WTC11 (cell line): ENCODE data around the gene SLITRK4. TPM values are rescaled to one million over a fixed set of nuclear protein-coding genes. Genes with fewer than 3 reads are reported as not detected.

Source experiments
- ATAC-seq: fragments of 200-7000 bp; cut with Tn5 transposase; 2 replicates; pipeline ENCODE4 v1.10.0; 2021; ENCODE audit warnings: mild to moderate bottlenecking, moderate library complexity
- CTCF ChIA-PET: fragments of 300-600 bp; sonication (Branson Sonifier 250); formaldehyde crosslinking; loops from one replicate; lab custom pipeline; 2021; ENCODE audit warnings: antibody characterized with exemption; lab: Charles Lee
- POLR2A ChIA-PET: fragments of 350-600 bp; sonication (Branson Sonifier 250); formaldehyde crosslinking; loops from one replicate; lab custom pipeline; 2021; ENCODE audit warnings: antibody characterized with exemption; lab: Charles Lee
- DNase-seq: peaks from one replicate; pipeline ENCODE4 v3.0.0; 2021; ENCODE audit warnings: low spot score
- H3K27ac Mint-ChIP-seq: 2 replicates; pipeline ENCODE4 v1.8.0; 2021; ENCODE audit warnings: mixed read lengths
- H3K27me3 Mint-ChIP-seq: 2 replicates; pipeline ENCODE4 v1.8.0; 2021; ENCODE audit warnings: low read depth, mild to moderate bottlenecking, moderate library complexity, mixed read lengths
- H3K36me3 Mint-ChIP-seq: 2 replicates; pipeline ENCODE4 v1.8.0; 2021; ENCODE audit warnings: mixed read lengths
- H3K4me1 Mint-ChIP-seq: 2 replicates; pipeline ENCODE4 v1.8.0; 2022; ENCODE audit warnings: mixed read lengths
- H3K4me3 Mint-ChIP-seq: 2 replicates; pipeline ENCODE4 v1.8.0; 2021; ENCODE audit warnings: mild to moderate bottlenecking, moderate library complexity, mixed read lengths
- H3K9me3 Mint-ChIP-seq: 2 replicates; pipeline ENCODE4 v1.8.0; 2021; ENCODE audit warnings: mixed read lengths
- CBFB ChIP-seq: sonication (generic); formaldehyde crosslinking; IDR thresholded peaks from 2 replicates; pipeline ENCODE4 v1.8.1; 2022; ENCODE audit warnings: mild to moderate bottlenecking, low read depth, missing genetic modification reagents
- ELF4 ChIP-seq: sonication (generic); formaldehyde crosslinking; IDR thresholded peaks from 2 replicates; pipeline ENCODE4 v1.8.1; 2022; ENCODE audit warnings: low read depth, mild to moderate bottlenecking, moderate library complexity, missing genetic modification reagents
- EMX1 ChIP-seq: fragments of 250-450 bp; sonication (Bioruptor Pico); IDR thresholded peaks from 2 replicates; pipeline ENCODE4 v1.8.0; 2021; ENCODE audit warnings: mild to moderate bottlenecking
- FOXK1 ChIP-seq: sonication (generic); formaldehyde crosslinking; IDR thresholded peaks from 2 replicates; pipeline ENCODE4 v1.8.0; 2022; ENCODE audit warnings: mild to moderate bottlenecking, moderate library complexity, missing genetic modification reagents
- FOXP1 ChIP-seq: sonication (generic); formaldehyde crosslinking; IDR thresholded peaks from 2 replicates; pipeline ENCODE4 v1.8.0; 2022; ENCODE audit warnings: missing genetic modification reagents, mild to moderate bottlenecking, moderate library complexity, borderline replicate concordance
- GRHL2 ChIP-seq: fragments of 250-450 bp; sonication (Bioruptor Pico); IDR thresholded peaks from 2 replicates; pipeline ENCODE4 v1.8.0; 2022; ENCODE audit warnings: mild to moderate bottlenecking, moderate library complexity; ENCODE audit not compliant: insufficient replicate concordance, severe bottlenecking
- IRF2 ChIP-seq: sonication (generic); formaldehyde crosslinking; IDR thresholded peaks from 2 replicates; pipeline ENCODE4 v1.8.0; 2022; ENCODE audit warnings: low read depth, missing genetic modification reagents, borderline replicate concordance
- KAT7 ChIP-seq: sonication (generic); formaldehyde crosslinking; IDR thresholded peaks from 2 replicates; pipeline ENCODE4 v1.8.1; 2023; ENCODE audit warnings: missing genetic modification reagents, mild to moderate bottlenecking, borderline replicate concordance
- MXD4 ChIP-seq: fragments of 250-450 bp; sonication (Bioruptor Pico); IDR thresholded peaks from 2 replicates; pipeline ENCODE4 v1.8.0; 2021; ENCODE audit warnings: mild to moderate bottlenecking, moderate library complexity, borderline replicate concordance
- NFATC4 ChIP-seq: fragments of 250-450 bp; sonication (Bioruptor Pico); IDR thresholded peaks from 2 replicates; pipeline ENCODE4 v1.9.0; 2021; ENCODE audit warnings: mild to moderate bottlenecking
- NFYB ChIP-seq: sonication (generic); formaldehyde crosslinking; conservative IDR thresholded peaks from 2 replicates; pipeline ENCODE4 v1.8.0; 2022; ENCODE audit warnings: low read depth, missing genetic modification reagents
- NR1H2 ChIP-seq: sonication (generic); formaldehyde crosslinking; IDR thresholded peaks from 2 replicates; pipeline ENCODE4 v1.9.0; 2021; ENCODE audit warnings: mild to moderate bottlenecking, moderate library complexity, missing genetic modification reagents
- PRRX2 ChIP-seq: fragments of 250-450 bp; sonication (Bioruptor Pico); IDR thresholded peaks from 2 replicates; pipeline ENCODE4 v1.8.0; 2021; ENCODE audit warnings: mild to moderate bottlenecking
- TEAD1 ChIP-seq: sonication (generic); formaldehyde crosslinking; IDR thresholded peaks from 2 replicates; pipeline ENCODE4 v1.8.0; 2022; ENCODE audit warnings: mild to moderate bottlenecking, missing genetic modification reagents
- ZNF121 ChIP-seq: sonication (generic); formaldehyde crosslinking; IDR thresholded peaks from 2 replicates; pipeline ENCODE4 v1.8.0; 2023; ENCODE audit warnings: missing genetic modification reagents
- ZNF416 ChIP-seq: fragments of 250-450 bp; sonication (Bioruptor Pico); IDR thresholded peaks from 2 replicates; pipeline ENCODE4 v1.9.0; 2021; ENCODE audit warnings: mild to moderate bottlenecking, inconsistent platforms
- ZNF671 ChIP-seq: fragments of 250-450 bp; sonication (Bioruptor Pico); IDR thresholded peaks from 2 replicates; pipeline ENCODE4 v1.8.0; 2021; ENCODE audit warnings: mild to moderate bottlenecking
- total RNA-seq: library from RNA; stranded (reverse); gene quantifications from 3 replicates; pipeline ENCODE4 v1.2.3, GENCODE V29; 2021
- TF ChIP-seq, protein P1 (sequence below): sonication (generic); formaldehyde crosslinking; IDR thresholded peaks from 2 replicates; pipeline ENCODE4 v1.8.0; 2023; ENCODE audit warnings: missing genetic modification reagents
- TF ChIP-seq, protein P2 (sequence below): fragments of 250-450 bp; sonication (Bioruptor Pico); IDR thresholded peaks from 2 replicates; pipeline ENCODE4 v2.1.2; 2022; ENCODE audit warnings: mild to moderate bottlenecking, moderate library complexity
- TF ChIP-seq, protein P3 (sequence below): sonication (generic); formaldehyde crosslinking; IDR thresholded peaks from 2 replicates; pipeline ENCODE4 v1.8.1; 2022; ENCODE audit warnings: mild to moderate bottlenecking, missing genetic modification reagents, moderate library complexity, borderline replicate concordance
- TF ChIP-seq, protein P4 (sequence below): sonication (generic); formaldehyde crosslinking; IDR thresholded peaks from 2 replicates; pipeline ENCODE4 v1.8.1; 2023; ENCODE audit warnings: mild to moderate bottlenecking, missing genetic modification reagents
- TF ChIP-seq, protein P5 (sequence below): sonication (generic); formaldehyde crosslinking; conservative IDR thresholded peaks from 2 replicates; pipeline ENCODE4 v1.8.1; 2023; ENCODE audit warnings: mild to moderate bottlenecking, low read depth, missing genetic modification reagents, moderate library complexity
- TF ChIP-seq, protein P6 (sequence below): sonication (generic); formaldehyde crosslinking; IDR thresholded peaks from 2 replicates; pipeline ENCODE4 v1.8.1; 2023; ENCODE audit warnings: mild to moderate bottlenecking, moderate library complexity, missing genetic modification reagents

SLITRK4 gene
- total RNA-seq, 1 experiment from 2014 or later: not detected

DNA sequence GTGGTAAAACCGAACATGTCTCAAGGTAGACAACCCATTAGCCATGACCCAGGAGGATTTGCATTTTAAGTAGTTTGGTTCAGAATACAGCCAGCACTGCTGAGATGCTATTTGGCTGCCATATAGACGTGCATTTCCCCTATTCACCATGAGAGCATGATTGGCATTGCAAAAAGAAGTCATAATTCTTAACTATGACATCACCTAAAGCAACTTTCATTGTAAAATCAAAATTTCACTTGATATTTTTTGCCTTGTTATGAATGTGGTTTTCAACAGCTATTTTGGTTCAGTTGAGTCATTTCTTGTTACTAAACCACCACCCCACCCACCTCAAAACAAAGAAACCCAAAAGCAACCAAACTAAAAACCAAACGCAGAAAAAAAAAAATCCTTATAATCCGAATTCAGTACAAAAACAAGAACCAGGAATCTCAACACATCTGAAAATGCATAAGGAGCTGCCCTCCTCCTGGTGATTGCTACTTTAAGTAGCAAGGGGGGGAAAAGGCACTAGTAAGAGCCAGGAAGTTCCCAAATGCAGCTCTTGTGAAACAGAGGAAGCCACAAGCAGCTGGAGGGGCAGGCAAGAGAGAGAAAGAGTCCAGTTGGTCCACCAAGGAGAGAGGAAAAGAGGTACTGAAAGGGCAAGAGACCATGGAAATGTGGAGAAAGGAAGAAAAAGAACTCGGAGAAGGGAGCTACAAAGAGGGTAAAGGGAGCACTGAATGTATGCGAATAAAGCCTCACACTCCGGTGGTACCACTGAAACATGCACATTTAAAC is 3.1 kb downstream of the SLITRK4 start:
- CTCF ChIA-PET: no interaction called here
- Mint-ChIP-seq H3K36me3 (peaks cover 32% of the 10 kb centered on the region), H3K27me3 (no peaks in the 10 kb centered on the region; the same call in 1 of the 2 replicates), H3K4me1 (no peaks in the 10 kb centered on the region), H3K9me3 (peaks cover 35% of the 10 kb centered on the region), H3K4me3 (no peak overlapping the region), H3K27ac (no peak overlapping the region)
- TF ChIP-seq EMX1 (no peak), ZNF416 (no peak)
- TF ChIP-seq, protein P1, sequence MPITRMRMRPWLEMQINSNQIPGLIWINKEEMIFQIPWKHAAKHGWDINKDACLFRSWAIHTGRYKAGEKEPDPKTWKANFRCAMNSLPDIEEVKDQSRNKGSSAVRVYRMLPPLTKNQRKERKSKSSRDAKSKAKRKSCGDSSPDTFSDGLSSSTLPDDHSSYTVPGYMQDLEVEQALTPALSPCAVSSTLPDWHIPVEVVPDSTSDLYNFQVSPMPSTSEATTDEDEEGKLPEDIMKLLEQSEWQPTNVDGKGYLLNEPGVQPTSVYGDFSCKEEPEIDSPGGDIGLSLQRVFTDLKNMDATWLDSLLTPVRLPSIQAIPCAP: no peak
- ATAC-seq (no peak), DNase-seq (no peak)
- POLR2A ChIA-PET: no interaction called here

DNA sequence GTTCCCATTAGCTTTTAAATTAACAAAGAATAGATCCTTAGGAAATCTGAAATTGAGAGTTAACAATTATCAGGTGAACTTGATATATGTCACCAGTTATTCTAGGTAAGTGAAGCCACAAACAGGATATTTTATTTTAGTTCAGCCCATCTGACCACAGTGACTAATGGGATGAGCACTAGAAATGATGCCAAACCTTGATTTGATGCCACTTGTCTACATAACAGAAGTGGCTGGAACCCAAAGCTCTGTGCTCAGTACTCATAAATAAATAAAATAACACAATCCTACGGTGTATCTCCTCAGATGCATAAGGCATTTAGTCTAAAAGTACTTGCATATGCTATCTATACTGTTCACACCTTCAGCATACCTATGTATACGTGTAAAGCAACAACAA is 12.2 kb downstream of the SLITRK4 start:
- TF ChIP-seq, protein P2, sequence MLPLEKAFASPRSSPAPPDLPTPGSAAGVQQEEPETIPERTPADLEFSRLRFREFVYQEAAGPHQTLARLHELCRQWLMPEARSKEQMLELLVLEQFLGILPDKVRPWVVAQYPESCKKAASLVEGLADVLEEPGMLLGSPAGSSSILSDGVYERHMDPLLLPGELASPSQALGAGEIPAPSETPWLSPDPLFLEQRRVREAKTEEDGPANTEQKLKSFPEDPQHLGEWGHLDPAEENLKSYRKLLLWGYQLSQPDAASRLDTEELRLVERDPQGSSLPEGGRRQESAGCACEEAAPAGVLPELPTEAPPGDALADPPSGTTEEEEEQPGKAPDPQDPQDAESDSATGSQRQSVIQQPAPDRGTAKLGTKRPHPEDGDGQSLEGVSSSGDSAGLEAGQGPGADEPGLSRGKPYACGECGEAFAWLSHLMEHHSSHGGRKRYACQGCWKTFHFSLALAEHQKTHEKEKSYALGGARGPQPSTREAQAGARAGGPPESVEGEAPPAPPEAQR (CRISPR knock-in tag): no peak
- TF ChIP-seq GRHL2 (CRISPR knock-in tag) (no peak), FOXK1 (CRISPR knock-in tag) (no peak), KAT7 (CRISPR knock-in tag) (no peak), IRF2 (no peak), ELF4 (CRISPR knock-in tag) (no peak), PRRX2 (CRISPR knock-in tag) (no peak), ZNF121 (CRISPR knock-in tag) (no peak), FOXP1 (CRISPR knock-in tag) (no peak)
- TF ChIP-seq, protein P3, sequence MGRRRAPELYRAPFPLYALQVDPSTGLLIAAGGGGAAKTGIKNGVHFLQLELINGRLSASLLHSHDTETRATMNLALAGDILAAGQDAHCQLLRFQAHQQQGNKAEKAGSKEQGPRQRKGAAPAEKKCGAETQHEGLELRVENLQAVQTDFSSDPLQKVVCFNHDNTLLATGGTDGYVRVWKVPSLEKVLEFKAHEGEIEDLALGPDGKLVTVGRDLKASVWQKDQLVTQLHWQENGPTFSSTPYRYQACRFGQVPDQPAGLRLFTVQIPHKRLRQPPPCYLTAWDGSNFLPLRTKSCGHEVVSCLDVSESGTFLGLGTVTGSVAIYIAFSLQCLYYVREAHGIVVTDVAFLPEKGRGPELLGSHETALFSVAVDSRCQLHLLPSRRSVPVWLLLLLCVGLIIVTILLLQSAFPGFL (CRISPR knock-in tag): no peak
- TF ChIP-seq, protein P4, sequence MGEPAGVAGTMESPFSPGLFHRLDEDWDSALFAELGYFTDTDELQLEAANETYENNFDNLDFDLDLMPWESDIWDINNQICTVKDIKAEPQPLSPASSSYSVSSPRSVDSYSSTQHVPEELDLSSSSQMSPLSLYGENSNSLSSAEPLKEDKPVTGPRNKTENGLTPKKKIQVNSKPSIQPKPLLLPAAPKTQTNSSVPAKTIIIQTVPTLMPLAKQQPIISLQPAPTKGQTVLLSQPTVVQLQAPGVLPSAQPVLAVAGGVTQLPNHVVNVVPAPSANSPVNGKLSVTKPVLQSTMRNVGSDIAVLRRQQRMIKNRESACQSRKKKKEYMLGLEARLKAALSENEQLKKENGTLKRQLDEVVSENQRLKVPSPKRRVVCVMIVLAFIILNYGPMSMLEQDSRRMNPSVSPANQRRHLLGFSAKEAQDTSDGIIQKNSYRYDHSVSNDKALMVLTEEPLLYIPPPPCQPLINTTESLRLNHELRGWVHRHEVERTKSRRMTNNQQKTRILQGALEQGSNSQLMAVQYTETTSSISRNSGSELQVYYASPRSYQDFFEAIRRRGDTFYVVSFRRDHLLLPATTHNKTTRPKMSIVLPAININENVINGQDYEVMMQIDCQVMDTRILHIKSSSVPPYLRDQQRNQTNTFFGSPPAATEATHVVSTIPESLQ (CRISPR knock-in tag): no peak
- no peak for DNase-seq
- Mint-ChIP-seq H3K36me3 (peaks cover 16% of the 10 kb centered on the region), H3K27ac (no peak overlapping the region), H3K9me3 (peaks cover 25% of the 10 kb centered on the region), H3K27me3 (no peaks in the 10 kb centered on the region), H3K4me3 (no peak overlapping the region), H3K4me1 (no peaks in the 10 kb centered on the region)
- ATAC-seq: no peak
- ChIA-PET CTCF (no interaction called here), POLR2A (no interaction called here)

DNA sequence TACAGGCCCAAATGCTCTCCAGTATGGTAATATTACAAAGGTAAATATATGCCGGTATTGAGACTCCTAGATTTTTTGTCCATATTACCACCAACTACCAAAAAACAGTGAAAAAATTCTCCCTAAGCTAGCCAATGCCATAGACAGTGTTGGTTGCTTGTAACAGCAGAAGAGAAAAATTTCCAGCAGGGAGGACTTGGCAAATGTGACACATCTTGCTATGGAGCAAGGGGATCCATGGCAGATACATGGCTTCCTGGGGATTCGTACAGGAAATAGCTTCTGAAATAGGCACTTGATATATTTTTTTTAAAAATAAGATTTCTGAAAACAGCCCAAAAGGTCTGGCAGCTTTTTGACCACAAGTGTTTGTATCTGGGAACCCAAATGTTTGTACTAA is 14.6 kb downstream of the SLITRK4 start:
- H3K27ac Mint-ChIP-seq: no peak overlapping the region
- H3K4me3 Mint-ChIP-seq: no peak overlapping the region
- no peaks in the 10 kb centered on the region; the same call in 1 of the 2 replicates for H3K27me3 Mint-ChIP-seq
- no peak for DNase-seq
- H3K36me3 Mint-ChIP-seq: peaks cover 20% of the 10 kb centered on the region
- H3K4me1 Mint-ChIP-seq: no peaks in the 10 kb centered on the region
- ChIA-PET POLR2A (no interaction called here), CTCF (no interaction called here)
- no peak for ATAC-seq
- H3K9me3 Mint-ChIP-seq: peaks cover 32% of the 10 kb centered on the region
- TF ChIP-seq, protein P5, sequence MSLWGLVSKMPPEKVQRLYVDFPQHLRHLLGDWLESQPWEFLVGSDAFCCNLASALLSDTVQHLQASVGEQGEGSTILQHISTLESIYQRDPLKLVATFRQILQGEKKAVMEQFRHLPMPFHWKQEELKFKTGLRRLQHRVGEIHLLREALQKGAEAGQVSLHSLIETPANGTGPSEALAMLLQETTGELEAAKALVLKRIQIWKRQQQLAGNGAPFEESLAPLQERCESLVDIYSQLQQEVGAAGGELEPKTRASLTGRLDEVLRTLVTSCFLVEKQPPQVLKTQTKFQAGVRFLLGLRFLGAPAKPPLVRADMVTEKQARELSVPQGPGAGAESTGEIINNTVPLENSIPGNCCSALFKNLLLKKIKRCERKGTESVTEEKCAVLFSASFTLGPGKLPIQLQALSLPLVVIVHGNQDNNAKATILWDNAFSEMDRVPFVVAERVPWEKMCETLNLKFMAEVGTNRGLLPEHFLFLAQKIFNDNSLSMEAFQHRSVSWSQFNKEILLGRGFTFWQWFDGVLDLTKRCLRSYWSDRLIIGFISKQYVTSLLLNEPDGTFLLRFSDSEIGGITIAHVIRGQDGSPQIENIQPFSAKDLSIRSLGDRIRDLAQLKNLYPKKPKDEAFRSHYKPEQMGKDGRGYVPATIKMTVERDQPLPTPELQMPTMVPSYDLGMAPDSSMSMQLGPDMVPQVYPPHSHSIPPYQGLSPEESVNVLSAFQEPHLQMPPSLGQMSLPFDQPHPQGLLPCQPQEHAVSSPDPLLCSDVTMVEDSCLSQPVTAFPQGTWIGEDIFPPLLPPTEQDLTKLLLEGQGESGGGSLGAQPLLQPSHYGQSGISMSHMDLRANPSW (CRISPR knock-in tag): no peak
- TF ChIP-seq ZNF671 (no peak), NFYB (CRISPR knock-in tag) (no peak), ELF4 (CRISPR knock-in tag) (no peak), CBFB (no peak), PRRX2 (CRISPR knock-in tag) (no peak), NFATC4 (no peak), MXD4 (no peak), NR1H2 (CRISPR knock-in tag) (no peak), TEAD1 (no peak)
- TF ChIP-seq, protein P6, sequence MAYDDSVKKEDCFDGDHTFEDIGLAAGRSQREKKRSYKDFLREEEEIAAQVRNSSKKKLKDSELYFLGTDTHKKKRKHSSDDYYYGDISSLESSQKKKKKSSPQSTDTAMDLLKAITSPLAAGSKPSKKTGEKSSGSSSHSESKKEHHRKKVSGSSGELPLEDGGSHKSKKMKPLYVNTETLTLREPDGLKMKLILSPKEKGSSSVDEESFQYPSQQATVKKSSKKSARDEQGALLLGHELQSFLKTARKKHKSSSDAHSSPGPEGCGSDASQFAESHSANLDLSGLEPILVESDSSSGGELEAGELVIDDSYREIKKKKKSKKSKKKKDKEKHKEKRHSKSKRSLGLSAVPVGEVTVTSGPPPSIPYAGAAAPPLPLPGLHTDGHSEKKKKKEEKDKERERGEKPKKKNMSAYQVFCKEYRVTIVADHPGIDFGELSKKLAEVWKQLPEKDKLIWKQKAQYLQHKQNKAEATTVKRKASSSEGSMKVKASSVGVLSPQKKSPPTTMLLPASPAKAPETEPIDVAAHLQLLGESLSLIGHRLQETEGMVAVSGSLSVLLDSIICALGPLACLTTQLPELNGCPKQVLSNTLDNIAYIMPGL: no peak
